ENCODE results near the gene ROR1.

ROR1 gene

DNA sequence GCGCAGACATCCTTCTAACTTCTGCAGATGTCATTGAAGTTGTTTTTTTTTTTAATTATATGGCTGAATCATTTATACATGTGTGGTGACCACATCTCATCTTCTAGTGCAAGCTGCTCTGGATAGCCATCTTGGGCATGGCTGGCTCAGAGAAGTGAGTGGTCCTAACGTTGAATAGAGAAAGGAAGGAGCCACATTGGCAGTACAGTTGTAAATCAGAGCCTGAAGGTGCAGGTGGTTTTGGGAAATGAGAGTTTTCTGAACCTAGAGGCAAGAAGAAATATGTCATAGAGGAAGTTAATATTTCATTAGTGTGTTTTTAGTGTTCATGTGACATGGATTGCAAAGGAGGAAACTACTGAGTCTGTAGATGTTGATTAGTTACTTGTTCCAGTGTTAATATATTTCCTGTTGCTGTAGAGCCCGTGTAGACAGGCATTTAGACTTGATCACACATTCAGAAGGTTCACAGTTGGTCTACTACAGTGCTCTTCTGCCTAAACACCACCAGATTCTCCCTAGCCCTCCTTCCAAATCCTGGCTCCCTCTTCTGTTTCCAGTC, 163.7 kb downstream of the ROR1 start:
- DNase-seq (ENCODE audit: low read depth) = no peak

DNA sequence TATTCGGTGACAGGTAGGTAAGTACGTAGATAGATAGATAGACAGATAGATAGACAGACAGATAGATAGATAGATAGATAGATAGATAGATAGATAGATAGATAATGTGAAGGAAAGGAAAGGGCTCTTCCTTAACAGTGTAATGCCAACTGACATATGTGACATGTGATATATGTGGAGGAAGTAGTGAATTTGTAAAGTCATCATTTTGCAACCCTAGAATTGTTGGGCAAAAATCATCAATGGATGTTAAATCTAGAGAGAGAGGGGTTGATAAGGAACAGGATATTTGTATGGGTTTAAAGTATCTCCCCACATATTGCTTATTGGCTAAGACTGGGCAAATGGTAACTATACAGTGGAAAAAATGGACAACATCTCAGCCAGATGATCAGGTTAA, 166.6 kb downstream of the ROR1 start:
- DNase-seq (ENCODE audit: low read depth) = no peak

DNA sequence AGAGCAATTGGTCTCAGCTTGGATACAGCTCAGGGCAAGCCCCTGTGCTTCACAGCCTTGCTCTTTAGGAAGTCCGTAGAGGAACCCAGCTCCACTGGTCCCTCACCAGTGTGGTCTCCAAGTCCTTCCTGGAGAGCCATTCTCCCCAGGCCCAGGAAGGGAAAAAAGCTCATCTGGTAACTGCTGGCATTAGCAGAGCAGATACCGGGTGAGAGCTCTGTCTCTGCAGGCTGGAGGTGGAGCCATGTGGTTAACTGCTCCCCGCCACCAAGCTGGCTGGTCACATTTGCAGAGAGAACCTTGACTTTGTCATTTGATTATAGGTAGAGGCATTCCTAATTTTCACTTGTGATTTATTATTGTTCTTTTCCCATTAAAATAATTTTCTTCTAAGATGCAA, 169.6 kb downstream of the ROR1 start:
- DNase-seq (ENCODE audit: low read depth) = no peak

DNA sequence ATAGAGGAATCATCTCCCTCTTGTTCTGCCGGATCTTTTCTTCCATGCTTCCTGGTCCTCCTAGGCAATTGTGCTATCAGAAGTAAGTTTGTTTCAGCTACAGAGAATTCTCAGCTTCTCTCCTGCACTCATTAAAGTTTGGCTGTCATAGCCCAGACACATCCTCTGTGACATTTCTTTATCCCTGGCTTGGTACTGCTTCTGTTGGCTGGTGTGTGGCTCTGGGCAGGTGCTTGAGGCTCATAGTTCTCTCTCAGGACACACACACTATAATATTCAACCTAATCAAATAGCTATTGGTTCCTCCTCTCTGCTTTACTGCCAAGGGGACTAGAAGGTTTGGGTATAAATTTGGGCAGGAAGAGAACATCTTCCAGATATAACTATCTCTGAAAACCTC, 172.1 kb downstream of the ROR1 start:
- no peak for DNase-seq (ENCODE audit: low read depth)

DNA sequence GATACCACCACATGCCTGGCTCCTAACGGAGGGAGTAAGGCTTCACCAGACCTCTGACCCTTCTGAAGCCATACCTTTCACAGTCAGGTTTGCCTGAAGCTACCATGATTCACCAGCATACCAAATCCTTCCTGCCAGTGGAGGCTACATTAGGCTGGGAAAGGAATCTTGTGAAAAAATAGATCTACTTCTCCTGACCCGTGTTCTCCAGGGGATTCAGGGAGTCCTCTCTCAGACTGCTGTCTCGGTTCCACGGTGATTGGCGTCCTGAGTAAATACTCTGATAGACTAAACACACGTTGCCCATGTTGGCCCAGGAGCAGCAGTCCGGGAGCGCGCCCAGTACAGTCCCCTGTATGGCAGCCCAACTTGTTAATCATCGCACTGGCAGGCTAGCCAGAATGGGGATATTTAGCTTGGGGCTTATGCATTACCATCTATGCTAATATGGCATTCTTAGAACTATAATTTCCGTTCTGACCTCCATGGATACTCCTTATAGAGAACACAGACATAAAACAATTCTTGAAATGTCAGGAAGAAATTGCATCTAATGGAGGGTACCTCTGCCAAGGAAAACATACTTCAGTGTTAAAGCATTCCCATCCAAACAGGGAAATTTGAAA, 173.2 kb downstream of the ROR1 start:
- DNase-seq (ENCODE audit: low read depth) = no peak

DNA sequence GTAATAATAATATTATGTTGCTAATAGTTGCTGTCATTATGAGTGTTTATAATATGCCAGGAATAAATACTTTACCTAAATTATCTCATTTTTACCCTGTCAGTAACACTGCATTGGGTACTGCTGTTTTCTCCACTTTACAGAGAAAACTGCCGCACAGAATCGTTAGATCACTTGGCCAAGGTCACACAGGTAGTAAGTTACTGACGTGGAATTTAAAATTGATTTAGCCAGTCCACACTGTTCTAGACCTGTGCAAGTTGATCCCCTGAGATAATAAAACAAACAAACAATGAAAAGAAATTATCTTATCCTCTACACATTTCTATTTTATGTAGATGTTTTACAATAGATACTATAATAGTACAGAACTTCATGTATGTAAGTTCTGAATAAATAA, 174.1 kb downstream of the ROR1 start:
- DNase-seq (ENCODE audit: low read depth) = no peak

DNA sequence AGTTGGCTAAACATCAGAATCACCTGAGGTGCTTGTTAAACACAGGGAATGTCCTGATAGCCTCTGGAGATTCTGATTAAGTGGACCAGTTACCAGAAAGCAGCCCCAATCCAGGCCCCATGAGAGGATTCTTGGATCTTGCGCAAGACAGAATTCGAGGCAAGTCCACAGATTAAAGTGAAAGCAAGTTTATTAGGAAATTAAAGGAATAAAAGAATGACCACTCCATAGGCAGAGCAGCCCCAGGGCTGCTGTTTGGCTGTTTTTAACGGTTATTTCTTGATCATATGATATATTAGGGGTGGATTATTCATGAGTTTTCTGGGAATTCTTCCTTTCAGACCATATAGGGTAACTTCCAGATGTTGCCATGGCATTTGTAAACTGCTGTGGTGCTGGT, 176.2 kb downstream of the ROR1 start:
- DNase-seq (ENCODE audit: low read depth) = no peak

DNA sequence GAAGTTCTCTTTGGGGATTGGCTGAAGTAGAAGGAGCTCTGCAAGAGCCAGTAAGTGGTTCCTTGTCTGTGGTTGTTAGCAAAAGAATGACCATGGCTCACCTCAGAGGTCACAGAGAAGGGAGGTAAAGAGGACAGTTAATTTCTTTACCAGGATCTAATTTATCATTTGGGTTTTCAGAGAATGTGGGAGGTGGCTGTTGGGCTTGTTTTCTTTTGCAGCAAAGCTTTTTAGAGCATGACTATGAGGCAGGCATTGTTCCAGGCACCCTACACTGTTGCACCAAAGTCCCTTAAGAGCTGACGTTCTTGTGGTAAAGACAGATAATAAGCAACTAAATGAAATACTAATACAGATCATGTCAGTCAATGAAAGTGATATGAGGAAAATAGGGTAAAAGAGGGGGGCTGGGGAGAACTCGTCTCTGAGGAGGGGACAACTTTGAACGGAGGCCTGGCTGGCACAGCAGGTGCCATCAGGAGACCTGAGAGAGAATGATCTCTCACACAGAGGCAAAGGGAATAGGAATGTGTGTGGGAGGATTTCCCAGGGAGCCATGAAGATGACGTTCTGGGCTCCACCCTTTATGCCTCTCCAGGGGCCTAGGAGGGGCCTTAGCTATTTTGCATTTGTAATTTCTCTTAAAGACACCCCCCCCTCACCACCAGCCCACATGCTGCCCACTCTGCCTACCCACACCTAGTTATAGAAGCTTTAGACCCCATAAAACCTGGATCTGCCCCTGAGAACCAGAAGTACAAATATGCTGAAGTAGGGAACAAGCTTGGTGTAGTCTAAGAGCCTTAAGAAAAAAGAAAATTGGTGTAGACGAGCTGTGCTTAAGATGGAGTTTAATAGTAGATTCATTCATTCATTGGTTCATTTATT, 177.5 kb downstream of the ROR1 start:
- DNase-seq (ENCODE audit: low read depth) = no peak

DNA sequence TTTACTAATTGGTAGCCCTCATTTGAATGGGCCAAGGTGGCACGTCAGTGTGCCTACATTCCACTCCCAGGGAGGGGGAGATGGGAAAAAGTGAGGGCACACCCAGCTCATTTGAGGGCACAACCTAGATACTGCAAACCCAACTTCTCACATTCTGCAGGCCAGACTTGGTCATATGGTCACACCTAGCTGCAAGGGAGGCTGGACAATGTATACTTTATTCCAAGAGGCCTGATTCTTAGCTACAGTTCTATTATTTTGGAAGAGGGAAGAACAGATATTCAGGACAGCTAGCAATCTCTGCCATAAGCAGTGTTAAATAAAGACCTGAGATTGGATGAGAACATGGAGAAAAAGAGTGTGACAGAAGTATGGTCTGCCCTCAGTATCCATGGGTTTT, 180.4 kb downstream of the ROR1 start:
- no peak for DNase-seq (ENCODE audit: low read depth)

DNA sequence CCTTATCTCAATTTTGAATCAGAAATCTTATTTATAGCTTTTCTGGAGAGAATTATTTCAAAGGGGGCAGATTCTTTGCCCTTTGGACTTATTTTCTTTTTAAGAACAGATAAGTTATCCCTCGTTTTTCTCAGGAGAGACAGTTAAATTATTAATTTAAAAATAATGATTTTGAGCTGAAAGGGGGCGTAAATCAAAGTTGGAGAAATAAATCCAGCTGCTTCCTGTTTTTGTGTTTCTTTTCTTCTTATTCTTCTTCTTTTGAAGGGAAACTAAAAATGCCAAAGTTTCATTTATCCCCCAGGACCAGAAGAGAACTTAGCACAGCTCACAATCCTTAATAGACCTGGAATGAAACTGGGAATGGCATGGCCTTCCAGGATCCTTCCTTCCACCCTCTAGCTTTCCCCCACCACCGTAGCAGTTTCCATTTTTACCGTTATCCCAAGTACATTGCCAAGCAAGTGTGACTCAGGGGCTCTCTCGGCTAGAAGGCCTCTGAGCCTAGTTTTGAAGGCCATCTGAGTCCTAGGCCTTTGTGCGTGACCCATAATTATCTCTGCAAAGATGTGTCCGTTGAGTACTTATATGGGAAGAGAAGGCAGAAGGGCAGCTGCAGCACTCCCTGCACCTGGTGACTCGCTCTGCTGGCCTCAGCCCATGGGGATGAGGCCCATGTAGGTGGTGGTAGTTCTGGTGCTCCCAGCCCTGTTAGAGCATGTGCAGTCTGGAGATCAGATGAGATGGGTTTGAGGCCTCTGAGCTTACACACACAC, 181.7 kb downstream of the ROR1 start:
- DNase-seq (ENCODE audit: low read depth) = no peak

DNA sequence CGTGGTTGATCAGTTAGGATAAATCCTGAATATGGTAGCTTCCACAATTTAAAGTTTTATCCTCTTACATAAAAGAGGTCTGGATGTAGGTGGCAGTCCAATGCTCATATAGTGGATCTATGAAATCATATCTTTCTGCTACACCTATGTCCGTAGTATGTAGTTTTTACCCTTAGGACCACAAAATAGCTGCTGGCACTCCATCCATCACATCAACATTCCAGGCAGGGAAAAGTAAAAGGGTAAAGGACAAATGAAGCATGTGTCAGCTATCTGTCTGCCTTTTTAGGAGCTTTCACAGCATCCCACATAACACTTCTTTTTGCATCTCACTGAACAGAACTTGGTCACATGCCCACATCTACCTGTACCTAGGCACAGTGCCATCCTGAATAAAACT, 184.7 kb downstream of the ROR1 start:
- DNase-seq (ENCODE audit: low read depth) = no peak

DNA sequence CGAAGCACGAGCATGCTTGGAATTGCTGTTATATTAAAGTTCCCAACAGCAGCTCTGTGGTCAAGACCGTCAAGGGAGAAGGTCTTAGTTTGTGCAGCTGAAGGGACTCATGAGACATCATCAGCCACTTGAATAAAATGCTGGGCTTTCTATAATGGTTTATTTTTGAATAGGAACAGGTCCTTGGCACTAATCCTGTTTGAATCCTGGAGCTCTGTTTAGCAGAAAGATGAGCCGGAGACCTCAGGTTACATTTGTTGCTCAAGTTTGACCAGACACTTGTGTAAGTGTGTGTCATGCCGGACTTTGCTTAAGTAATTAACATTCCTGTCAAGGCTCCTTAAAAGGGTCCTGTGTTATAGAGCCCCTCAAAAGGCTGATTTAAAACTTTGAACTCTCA, 186.5 kb downstream of the ROR1 start:
- no peak for DNase-seq (ENCODE audit: low read depth)

DNA sequence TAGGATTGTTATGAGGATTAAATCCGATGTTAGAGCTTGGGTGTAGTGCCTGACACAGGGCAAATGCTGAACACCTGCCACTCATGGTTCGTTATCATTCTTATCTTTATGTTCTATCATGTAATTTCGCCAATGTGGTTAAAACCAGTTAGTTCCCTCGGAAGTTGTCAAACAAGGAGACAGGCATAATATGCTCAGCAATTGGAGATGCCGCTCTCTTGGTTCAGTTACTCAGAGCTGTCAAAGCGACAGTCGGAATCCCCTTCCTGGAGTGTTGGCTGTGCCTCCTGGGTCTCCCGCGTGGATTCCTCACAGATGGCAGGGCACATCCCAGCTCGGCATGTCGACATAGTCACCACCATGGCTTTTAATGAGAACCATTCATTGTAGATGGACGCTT, 192.2 kb downstream of the ROR1 start:
- DNase-seq (ENCODE audit: low read depth) = no peak

DNA sequence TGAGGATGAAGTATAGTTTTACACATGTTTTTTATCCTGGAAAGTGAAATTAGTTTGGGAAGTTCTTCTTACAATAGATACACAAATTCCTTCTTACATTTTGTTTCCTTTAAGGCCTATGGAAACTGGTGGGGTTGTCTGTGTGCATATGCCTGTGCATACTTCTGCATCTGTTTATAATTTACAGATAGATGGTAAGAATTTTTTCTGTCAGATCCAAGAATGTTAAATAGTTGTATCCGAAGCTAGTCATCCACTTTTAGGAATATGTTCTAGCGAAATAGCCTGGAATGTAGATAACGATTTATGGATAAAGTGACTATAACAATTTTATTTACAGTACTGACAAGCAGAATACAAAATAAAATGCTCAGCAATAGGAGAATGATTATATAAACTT, 194.1 kb downstream of the ROR1 start:
- no peak for DNase-seq (ENCODE audit: low read depth)

DNA sequence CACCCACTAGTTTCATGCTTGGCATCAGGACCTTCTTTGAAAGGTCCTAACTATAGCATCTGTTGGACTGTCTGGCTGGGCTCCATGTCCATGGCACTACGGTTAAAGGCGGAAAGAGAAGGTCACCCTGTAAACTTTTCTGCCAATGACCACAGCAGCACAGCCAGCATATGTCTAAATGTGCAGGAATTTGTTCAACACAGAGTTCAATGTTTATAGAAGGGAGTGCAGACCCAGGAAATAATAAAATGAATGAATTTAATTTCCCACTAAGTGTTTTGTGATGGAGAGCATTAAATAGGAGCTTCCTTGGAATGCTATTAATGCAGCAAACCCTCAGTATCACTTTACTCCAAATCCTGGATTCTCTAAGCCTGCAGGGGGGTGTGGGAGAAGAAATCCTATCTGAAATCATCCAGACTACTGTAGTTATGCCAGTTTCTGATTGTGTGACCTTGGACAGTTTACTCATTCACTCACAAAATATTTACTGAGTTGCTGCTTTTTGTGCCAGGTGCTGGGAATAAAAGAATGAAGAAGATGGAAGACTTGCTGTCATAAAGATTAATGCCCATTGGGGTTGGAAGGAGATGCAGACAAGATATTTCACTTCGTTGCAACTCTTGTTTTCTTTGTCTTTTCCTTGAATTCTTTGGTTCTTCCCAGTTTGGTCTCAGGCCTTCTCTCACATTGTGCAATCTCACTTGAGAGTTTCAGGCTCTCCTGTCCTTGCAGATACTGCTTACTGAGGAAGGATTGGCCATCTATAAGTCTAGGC, 195.0 kb downstream of the ROR1 start:
- no peak for DNase-seq (ENCODE audit: low read depth)

DNA sequence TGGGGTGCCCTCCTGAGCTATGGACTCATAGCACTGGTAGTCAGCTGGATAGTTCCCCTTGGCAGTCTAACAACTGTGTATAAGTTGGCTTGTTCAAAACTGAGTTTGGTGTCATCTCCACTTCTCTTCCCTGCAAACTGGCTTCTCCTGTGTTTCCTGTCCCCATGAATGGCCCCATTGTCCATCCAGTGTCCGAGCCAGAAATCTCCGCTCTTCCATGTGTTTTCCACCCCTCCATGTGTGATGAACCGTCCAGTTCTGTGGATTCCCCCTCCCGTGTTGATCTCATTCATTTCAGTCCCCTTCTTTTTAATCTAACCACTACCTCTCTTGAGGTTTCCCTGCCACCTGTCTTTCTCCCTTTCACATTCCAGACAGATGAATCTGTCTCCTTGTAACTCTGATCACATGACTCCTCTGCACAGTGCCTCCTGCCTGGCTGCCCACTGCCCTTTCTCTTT, 195.7 kb downstream of the ROR1 start:
- no peak for DNase-seq (ENCODE audit: low read depth)

DNA sequence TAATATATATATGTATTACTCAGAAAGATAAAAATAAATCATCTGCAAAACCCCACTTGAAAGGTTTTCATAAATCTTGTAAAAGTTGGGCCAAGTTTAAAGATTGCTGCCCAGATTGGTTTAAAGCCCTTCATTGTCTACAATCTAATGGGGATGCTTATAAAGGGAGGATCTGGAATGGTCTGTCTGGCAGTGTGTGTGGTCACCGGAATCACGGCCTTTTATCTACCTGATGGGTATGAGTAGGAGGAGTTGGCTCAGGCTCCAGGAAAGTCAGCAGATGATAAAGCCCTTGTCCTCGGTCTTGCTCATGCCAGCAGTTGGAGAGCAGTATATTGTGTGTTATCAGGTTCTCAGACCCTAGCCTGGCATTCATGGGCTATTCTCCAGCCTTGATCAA, 197.7 kb downstream of the ROR1 start:
- DNase-seq (ENCODE audit: low read depth) = no peak

DNA sequence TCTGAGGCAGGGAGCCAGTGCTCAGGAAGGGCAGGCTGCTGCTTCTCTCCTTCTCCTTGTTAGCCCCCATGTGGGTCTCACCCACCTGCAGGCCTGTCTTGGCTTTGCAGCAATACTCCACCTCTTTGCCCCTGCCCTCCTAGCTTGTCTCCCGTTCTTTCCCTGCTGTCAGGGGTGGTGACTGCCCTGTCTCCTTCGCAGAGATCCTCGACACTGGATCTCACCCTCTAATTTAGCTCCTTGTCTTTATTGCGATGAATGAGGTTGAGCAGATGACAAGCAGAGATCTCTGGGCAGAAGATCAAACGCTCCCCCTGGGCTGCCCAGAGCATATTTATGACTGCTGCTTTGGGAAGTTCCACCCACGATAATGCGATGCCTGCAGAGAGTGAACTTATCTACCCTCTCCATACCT, 199.2 kb downstream of the ROR1 start:
- DNase-seq (ENCODE audit: low read depth) = no peak

DNA sequence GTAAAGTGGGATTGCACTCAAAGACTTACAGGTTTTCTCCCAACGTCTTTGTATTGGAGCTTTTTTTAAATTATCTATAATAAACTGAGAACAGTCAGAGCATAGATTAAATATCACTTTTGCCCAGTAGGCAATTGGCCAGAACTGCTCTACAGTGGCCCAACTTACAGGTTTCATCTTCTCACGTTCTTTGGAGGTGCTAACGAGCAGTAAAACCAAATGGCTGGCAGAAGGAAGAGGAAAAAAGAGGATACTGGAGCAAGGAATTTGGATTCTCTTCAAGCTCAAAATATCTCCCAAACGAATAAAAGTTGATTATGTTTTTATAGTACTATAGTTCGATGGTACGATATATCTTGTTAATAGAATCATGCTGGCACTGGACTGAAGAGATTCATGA, 201.1 kb downstream of the ROR1 start:
- no peak for DNase-seq (ENCODE audit: low read depth)

DNA sequence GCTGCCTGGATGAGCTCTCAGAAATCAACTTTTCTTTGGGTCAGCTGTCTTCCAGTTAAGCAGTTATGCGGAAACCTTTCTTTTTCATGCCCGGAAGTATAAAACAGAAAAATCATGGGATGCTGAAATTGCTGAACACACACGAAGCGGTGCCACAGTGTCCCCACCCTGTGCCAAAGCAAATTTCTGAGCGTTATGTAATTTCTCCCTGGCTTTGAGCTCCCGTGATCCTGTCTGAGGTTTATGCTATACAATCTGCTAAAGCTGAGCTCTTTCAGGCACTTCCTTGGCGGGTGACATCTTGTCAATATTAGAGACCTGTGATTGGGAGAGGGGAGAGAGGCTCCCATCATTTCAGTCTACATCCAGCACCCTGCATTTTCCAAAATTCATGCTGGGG, 201.7 kb downstream of the ROR1 start:
- no peak for DNase-seq (ENCODE audit: low read depth)

DNA sequence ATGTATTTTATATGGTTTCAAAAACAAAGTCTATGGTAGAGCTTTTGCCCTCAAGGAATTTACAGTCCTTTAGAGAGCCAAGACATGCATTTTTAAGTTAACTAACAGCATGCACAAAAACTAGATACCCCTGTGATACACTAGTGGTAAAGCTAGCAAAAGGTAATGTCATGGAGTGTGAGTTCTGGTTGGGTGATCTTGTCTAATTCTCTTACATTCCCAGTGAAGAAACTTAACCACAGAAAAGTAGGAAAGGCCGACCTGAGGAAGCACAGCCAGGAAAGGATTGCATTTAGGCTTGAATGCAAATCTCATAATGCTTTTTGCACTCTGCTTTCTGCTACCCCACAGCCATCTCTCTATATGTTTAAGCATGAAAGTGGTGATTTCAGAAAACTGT, 202.2 kb downstream of the ROR1 start:
- DNase-seq (ENCODE audit: low read depth) = no peak

DNA sequence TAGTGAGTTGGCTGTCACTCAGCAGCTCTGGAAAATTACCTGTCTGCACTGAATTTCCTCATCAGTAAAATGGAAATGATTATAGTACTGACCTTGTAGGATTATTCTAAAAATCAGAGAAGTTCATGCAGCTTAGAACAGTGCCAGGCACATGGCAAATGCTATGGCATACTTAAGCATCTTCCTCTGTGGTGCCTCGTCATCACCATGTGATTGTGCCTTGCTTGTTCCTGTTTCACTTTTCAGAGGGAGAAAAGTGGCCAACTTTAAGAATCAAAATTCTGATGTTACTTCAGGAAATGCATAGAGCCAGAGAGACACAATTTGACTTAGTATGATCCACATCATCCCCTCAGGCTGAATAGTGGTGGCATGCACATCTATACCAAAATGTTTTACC, 203.6 kb downstream of the ROR1 start:
- no peak for DNase-seq (ENCODE audit: low read depth)
